Natural killer cell (primary cell): ENCODE measurements around the gene CLSTN2. TPM values are rescaled to one million over a fixed set of nuclear protein-coding genes. Genes with fewer than 3 reads are reported as not detected.

Experiments
- ATAC-seq, 3 donors: fragments of 150-1000 bp in 2 of 3; fragments of 200-7000 bp in 1 of 3; cut with Tn5 transposase; 1 replicate in 1 of 3; 2 replicates in 2 of 3; pipeline ENCODE4 v1.10.0; 2021; ENCODE audit warnings: mild to moderate bottlenecking in 2 of 3, moderate library complexity in 2 of 3
- DNase-seq, 2 donors: peaks; one replicate each; pipeline versions ENCODE4 v3.0.0 to v3.0.0-alpha.2; 2013 to 2021; ENCODE audit warnings: mixed read lengths in 1 of 2
- H3K27ac ChIP-seq: one replicate; pipeline ENCODE4 v1.5.1; 2013; ENCODE audit warnings: mild to moderate bottlenecking, low read length
- H3K27me3 ChIP-seq: one replicate; pipeline ENCODE4 v1.6.1; 2013; ENCODE audit warnings: low read length; ENCODE audit not compliant: control insufficient read depth, insufficient read depth
- H3K36me3 ChIP-seq: one replicate; pipeline ENCODE4 v1.6.1; 2013; ENCODE audit warnings: low read length; ENCODE audit not compliant: control insufficient read depth, insufficient read depth
- H3K4me1 ChIP-seq: one replicate; pipeline ENCODE4 v1.6.1; 2013; ENCODE audit warnings: low read length; ENCODE audit not compliant: control insufficient read depth, insufficient read depth
- H3K4me3 ChIP-seq: one replicate; pipeline ENCODE4 v1.5.1; 2013; ENCODE audit warnings: low read length
- H3K9me3 ChIP-seq: one replicate; pipeline ENCODE4 v1.6.1; 2013; ENCODE audit warnings: low read length; ENCODE audit not compliant: control insufficient read depth, insufficient read depth
- H3K27ac Mint-ChIP-seq, 2 donors: one replicate each; pipeline ENCODE4 v1.8.0; 2022; ENCODE audit warnings: mild to moderate bottlenecking in 2 of 2, mixed read lengths in 2 of 2, moderate library complexity in 1 of 2
- H3K27me3 Mint-ChIP-seq, 2 donors: one replicate each; pipeline ENCODE4 v1.8.0; 2022; ENCODE audit warnings: low read depth in 2 of 2, mixed read lengths in 2 of 2
- H3K36me3 Mint-ChIP-seq: one replicate; pipeline ENCODE4 v1.8.0; 2022; ENCODE audit warnings: mixed read lengths
- H3K4me1 Mint-ChIP-seq, 2 donors: one replicate each; pipeline ENCODE4 v1.8.0; 2022; ENCODE audit warnings: mixed read lengths in 2 of 2
- H3K4me3 Mint-ChIP-seq: one replicate; pipeline ENCODE4 v1.8.0; 2022; ENCODE audit warnings: mild to moderate bottlenecking, moderate library complexity, mixed read lengths
- H3K9me3 Mint-ChIP-seq, 2 donors: one replicate each; pipeline ENCODE4 v1.8.0; 2022; ENCODE audit warnings: mixed read lengths in 2 of 2
- WGBS: methylation state at CpG from one replicate; pipeline ENCODE4 v1.1.7; 2013; ENCODE audit warnings: missing lambda C conversion rate; ENCODE audit not compliant: insufficient coverage; 5-methylcytosine and 5-hydroxymethylcytosine counted together
- intact Hi-C: fragments of 100-400 bp; cut with micrococcal nuclease; formaldehyde crosslinking; loops from one replicate; pipeline ENCODE4 v1.14.2; 2022
- total RNA-seq, 4 donors: library from RNA; stranded (reverse); fragments of 120-200 nt in 1 of 4; gene quantifications; one replicate each; pipeline versions ENCODE4 v1.2.3 to v1.2.4, GENCODE V29; 2013 to 2022
- TF ChIP-seq, protein P1 (sequence below): fragments of 200-600 bp; IDR thresholded peaks from one replicate; pipeline ENCODE4 v1.8.0; 2022; ENCODE audit warnings: antibody characterized with exemption

CLSTN2 gene
- total RNA-seq, 3 donors from 2014 or later (not counting 1 experiment from before 2014, with no cell fraction given) = 0.05 TPM; not detected in 2

DNA sequence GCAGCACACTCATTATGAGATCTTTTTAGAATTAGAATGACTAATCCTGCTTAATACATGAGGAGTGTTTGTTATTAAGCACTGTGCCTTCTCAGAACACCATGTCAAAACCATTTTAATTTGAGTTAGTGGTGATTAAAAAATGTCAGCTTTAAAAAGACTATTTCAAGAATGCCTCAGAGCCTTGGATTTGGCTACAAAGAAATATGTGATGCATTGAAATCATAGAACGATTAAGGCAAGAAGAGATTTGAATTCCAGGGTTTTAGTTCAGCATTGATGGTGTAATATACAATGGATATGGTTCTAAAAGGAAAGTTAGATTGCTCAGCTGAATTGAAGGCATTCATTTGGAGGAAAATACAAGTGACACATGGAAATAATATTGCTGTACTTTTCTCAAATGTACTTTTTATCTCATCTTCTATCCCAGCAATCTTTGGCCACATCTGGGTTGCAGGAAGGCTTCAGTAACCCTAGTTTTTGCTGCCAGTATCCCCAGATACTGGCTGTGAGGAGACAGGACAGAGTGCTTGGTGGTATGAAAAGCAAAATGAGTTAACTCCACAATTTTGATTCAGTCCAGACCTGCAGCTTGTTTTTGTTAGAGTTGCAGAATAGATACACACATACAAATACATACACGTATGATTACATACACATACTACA lies 303.8 kb downstream of the CLSTN2 start:
- 85% methylated on average over 2 of the region's 2 CpGs for WGBS
- no peak for ATAC-seq

DNA sequence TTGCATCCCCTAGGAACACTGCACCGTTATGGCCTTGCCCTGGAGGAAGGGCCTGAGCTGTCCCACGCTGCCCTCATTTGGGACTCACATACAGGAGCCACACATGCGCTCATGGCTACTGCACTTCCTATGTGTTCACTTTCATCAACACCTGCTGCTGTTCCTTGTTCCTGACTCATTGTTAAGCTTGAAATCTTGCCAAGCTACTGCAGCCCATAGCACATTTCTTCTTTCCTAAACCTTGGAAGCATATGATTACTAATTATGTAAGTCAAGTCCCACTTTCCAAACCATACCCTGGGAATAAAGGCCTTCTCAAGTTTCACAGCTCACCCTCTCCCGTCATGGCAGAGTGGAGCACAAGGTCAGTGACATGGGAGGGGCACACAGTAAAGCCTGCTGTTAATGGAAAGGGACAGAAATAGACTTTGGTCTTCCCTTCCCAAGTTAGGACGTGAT lies 307.9 kb downstream of the CLSTN2 start:
- no peaks in the 10 kb centered on the region for H3K36me3 Mint-ChIP-seq
- no peak overlapping the region for H3K4me3 Mint-ChIP-seq

More for the DNA sequence above, 303.8 kb downstream of the CLSTN2 start:
- H3K27me3 ChIP-seq = no peaks in the 10 kb centered on the region
- Mint-ChIP-seq H3K36me3 (no peaks in the 10 kb centered on the region), H3K27me3 (peaks cover 3 to 7% of the 10 kb centered on the region in 2 donors), H3K9me3 (peaks cover 0 to 2% of the 10 kb centered on the region in 2 donors), H3K4me3 (no peak overlapping the region), H3K4me1 (no peaks in the 10 kb centered on the region), H3K27ac (no peak overlapping the region)
- H3K4me1 ChIP-seq = no peaks in the 10 kb centered on the region
- H3K36me3 ChIP-seq = no peaks in the 10 kb centered on the region
- H3K27ac ChIP-seq = no peak overlapping the region
- intact Hi-C loops = no loop called here
- TF ChIP-seq, protein P1, sequence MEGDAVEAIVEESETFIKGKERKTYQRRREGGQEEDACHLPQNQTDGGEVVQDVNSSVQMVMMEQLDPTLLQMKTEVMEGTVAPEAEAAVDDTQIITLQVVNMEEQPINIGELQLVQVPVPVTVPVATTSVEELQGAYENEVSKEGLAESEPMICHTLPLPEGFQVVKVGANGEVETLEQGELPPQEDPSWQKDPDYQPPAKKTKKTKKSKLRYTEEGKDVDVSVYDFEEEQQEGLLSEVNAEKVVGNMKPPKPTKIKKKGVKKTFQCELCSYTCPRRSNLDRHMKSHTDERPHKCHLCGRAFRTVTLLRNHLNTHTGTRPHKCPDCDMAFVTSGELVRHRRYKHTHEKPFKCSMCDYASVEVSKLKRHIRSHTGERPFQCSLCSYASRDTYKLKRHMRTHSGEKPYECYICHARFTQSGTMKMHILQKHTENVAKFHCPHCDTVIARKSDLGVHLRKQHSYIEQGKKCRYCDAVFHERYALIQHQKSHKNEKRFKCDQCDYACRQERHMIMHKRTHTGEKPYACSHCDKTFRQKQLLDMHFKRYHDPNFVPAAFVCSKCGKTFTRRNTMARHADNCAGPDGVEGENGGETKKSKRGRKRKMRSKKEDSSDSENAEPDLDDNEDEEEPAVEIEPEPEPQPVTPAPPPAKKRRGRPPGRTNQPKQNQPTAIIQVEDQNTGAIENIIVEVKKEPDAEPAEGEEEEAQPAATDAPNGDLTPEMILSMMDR = no peak
- no peak for DNase-seq
- no peaks in the 10 kb centered on the region for H3K9me3 ChIP-seq
- H3K4me3 ChIP-seq = no peak overlapping the region

GRCh38 chr3:140243575-140243974 lies 308.6 kb downstream of the CLSTN2 start:
- Mint-ChIP-seq H3K9me3 (no peaks in the 10 kb centered on the region), H3K27me3 (no peaks in the 10 kb centered on the region), H3K36me3 (no peaks in the 10 kb centered on the region), H3K4me3 (no peak overlapping the region), H3K4me1 (no peaks in the 10 kb centered on the region), H3K27ac (no peak overlapping the region)
- DNase-seq (no peak), ATAC-seq (no peak)
- H3K9me3 ChIP-seq = no peaks in the 10 kb centered on the region
- no peaks in the 10 kb centered on the region for H3K36me3 ChIP-seq
- H3K4me3 ChIP-seq = no peak overlapping the region
- no peaks in the 10 kb centered on the region for H3K4me1 ChIP-seq
- H3K27me3 ChIP-seq = no peaks in the 10 kb centered on the region
- WGBS = 100% methylated on average over 1 of the region's 1 CpG
- no peak overlapping the region for H3K27ac ChIP-seq
- intact Hi-C loops = no loop called here
- TF ChIP-seq, protein P1 = no peak

More for the DNA sequence above, 307.9 kb downstream of the CLSTN2 start:
- H3K4me1 Mint-ChIP-seq = no peaks in the 10 kb centered on the region
- no peaks in the 10 kb centered on the region for H3K4me1 ChIP-seq
- no peaks in the 10 kb centered on the region for H3K27me3 Mint-ChIP-seq
- H3K4me3 ChIP-seq = no peak overlapping the region
- intact Hi-C loops = no loop called here
- DNase-seq (no peak), ATAC-seq (no peak)
- no peak overlapping the region for H3K27ac Mint-ChIP-seq
- no peak overlapping the region for H3K27ac ChIP-seq
- TF ChIP-seq, protein P1 = no peak
- no peaks in the 10 kb centered on the region for H3K36me3 ChIP-seq
- H3K27me3 ChIP-seq = no peaks in the 10 kb centered on the region
- 81% methylated on average over 4 of the region's 5 CpGs for WGBS
- H3K9me3 Mint-ChIP-seq = no peaks in the 10 kb centered on the region
- H3K9me3 ChIP-seq = no peaks in the 10 kb centered on the region

DNA sequence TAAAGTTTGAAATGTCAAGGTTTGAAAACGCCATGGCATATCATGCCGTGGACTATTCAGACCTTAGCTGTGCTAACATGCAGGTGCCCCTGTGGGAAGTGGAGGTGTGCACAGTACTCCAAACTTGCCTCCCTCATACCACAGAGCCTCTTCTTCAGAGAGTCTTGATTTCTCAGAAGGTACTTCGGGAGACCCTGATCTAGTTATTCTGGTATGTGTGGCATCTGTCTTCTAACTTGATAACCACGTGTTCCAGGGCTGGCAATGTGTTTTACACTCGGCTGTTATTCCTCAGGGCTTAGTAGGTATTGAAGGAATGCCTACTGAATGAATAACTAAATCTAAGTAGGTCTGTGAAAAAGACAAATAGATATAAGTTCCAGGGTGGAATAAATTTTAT lies 309.9 kb downstream of the CLSTN2 start:
- TF ChIP-seq, protein P1 = no peak
- ATAC-seq (no peak), DNase-seq (no peak)
- Mint-ChIP-seq H3K9me3 (no peaks in the 10 kb centered on the region), H3K36me3 (no peaks in the 10 kb centered on the region), H3K4me3 (no peak overlapping the region), H3K27me3 (no peaks in the 10 kb centered on the region), H3K4me1 (no peaks in the 10 kb centered on the region), H3K27ac (no peak overlapping the region)
- Histone ChIP-seq H3K27ac (no peak overlapping the region), H3K36me3 (no peaks in the 10 kb centered on the region), H3K9me3 (no peaks in the 10 kb centered on the region), H3K4me3 (no peak overlapping the region), H3K27me3 (no peaks in the 10 kb centered on the region), H3K4me1 (no peaks in the 10 kb centered on the region)
- intact Hi-C loops = no loop called here
- 64% methylated on average over 5 of the region's 5 CpGs for WGBS
